H9 (cell line): ENCODE results near the gene STK32C. TPM values are rescaled to one million over a fixed set of nuclear protein-coding genes. Genes with fewer than 3 reads are reported as not detected.
A peak's percentile ranks its signal among the peaks of the same experiment; 100 is the strongest.

Source experiments
- DNase-seq: peaks from one replicate; pipeline ENCODE4 v3.0.0-alpha.2; 2017
- H2AFZ ChIP-seq: one replicate; pipeline ENCODE4 v1.6.1; 2013; ENCODE audit warnings: mild to moderate bottlenecking, low read length, control low read depth, moderate library complexity
- H2AK5ac ChIP-seq: 2 replicates; pipeline ENCODE4 v1.6.1; 2013; ENCODE audit warnings: low read length, control low read depth, mixed read lengths; ENCODE audit not compliant: insufficient read length
- H2BK120ac ChIP-seq: one replicate; pipeline ENCODE4 v1.6.1; 2013; ENCODE audit warnings: low read depth, mild to moderate bottlenecking, low read length, control low read depth, inconsistent platforms; ENCODE audit not compliant: poor library complexity, severe bottlenecking
- H2BK12ac ChIP-seq: 2 replicates; pipeline ENCODE4 v1.6.1; 2013; ENCODE audit warnings: low read length, control low read depth, mixed read lengths, low read depth; ENCODE audit not compliant: insufficient read length
- H2BK15ac ChIP-seq: 2 replicates; pipeline ENCODE4 v1.6.1; 2013; ENCODE audit warnings: low read depth, low read length, control low read depth
- H2BK20ac ChIP-seq: one replicate; pipeline ENCODE4 v1.6.1; 2013; ENCODE audit warnings: low read depth, mild to moderate bottlenecking, low read length, control low read depth, inconsistent platforms; ENCODE audit not compliant: poor library complexity, severe bottlenecking
- H2BK5ac ChIP-seq: 2 replicates; pipeline ENCODE4 v1.6.1; 2013; ENCODE audit warnings: low read length, control low read depth, mixed read lengths; ENCODE audit not compliant: insufficient read length
- H3K14ac ChIP-seq: 2 replicates; pipeline ENCODE4 v1.6.1; 2013; ENCODE audit warnings: low read length, control low read depth; ENCODE audit not compliant: insufficient read depth
- H3K18ac ChIP-seq: 2 replicates; pipeline ENCODE4 v1.6.1; 2013; ENCODE audit warnings: low read depth, mild to moderate bottlenecking, mixed read lengths, low read length, control low read depth; ENCODE audit not compliant: insufficient read length
- H3K23ac ChIP-seq: 2 replicates; pipeline ENCODE4 v1.6.1; 2013; ENCODE audit warnings: low read length, control low read depth, mixed read lengths, low read depth; ENCODE audit not compliant: insufficient read length
- H3K23me2 ChIP-seq: 2 replicates; pipeline ENCODE4 v1.6.1; 2013; ENCODE audit warnings: low read depth, mild to moderate bottlenecking, mixed read lengths, low read length, control low read depth; ENCODE audit not compliant: insufficient read length, poor library complexity, severe bottlenecking
- H3K27ac ChIP-seq: 2 replicates; pipeline ENCODE4 v1.5.1; 2013; ENCODE audit warnings: low read length, control low read depth, mixed read lengths, low read depth; ENCODE audit not compliant: insufficient read length
- H3K27me3 ChIP-seq: 2 replicates; pipeline ENCODE4 v1.6.1; 2013; ENCODE audit warnings: low read length, control low read depth, inconsistent platforms; ENCODE audit not compliant: insufficient read depth
- H3K4ac ChIP-seq: 2 replicates; pipeline ENCODE4 v1.6.1; 2013; ENCODE audit warnings: low read depth, mild to moderate bottlenecking, control low read depth, inconsistent platforms, low read length, moderate library complexity
- H3K4me1 ChIP-seq: 2 replicates; pipeline ENCODE4 v1.6.1; 2013; ENCODE audit warnings: low read length, control low read depth, inconsistent platforms; ENCODE audit not compliant: insufficient read depth
- H3K4me2 ChIP-seq: 2 replicates; pipeline ENCODE4 v1.6.1; 2013; ENCODE audit warnings: low read length, control low read depth, mixed read lengths; ENCODE audit not compliant: insufficient read length, insufficient read depth
- H3K56ac ChIP-seq: 2 replicates; pipeline ENCODE4 v1.6.1; 2013; ENCODE audit warnings: low read depth, mild to moderate bottlenecking, mixed read lengths, low read length, control low read depth; ENCODE audit not compliant: insufficient read length
- H3K79me1 ChIP-seq: 2 replicates; pipeline ENCODE4 v1.6.1; 2013; ENCODE audit warnings: low read depth, mild to moderate bottlenecking, moderate library complexity, low read length, control low read depth, inconsistent platforms; ENCODE audit not compliant: insufficient read depth, poor library complexity, severe bottlenecking
- H3K79me2 ChIP-seq: 2 replicates; pipeline ENCODE4 v1.6.1; 2013; ENCODE audit warnings: low read length, control low read depth, inconsistent platforms; ENCODE audit not compliant: insufficient read depth
- H3K9ac ChIP-seq: 2 replicates; pipeline ENCODE4 v1.6.1; 2013; ENCODE audit warnings: low read length, control low read depth, mixed read lengths; ENCODE audit not compliant: insufficient read length; ENCODE audit errors: extremely low read depth
- H3K9me3 ChIP-seq: one replicate; pipeline ENCODE4 v1.6.1; 2013; ENCODE audit warnings: low read depth, low read length, inconsistent platforms; ENCODE audit not compliant: control insufficient read depth
- H3T11ph ChIP-seq: one replicate; pipeline ENCODE4 v1.6.1; 2013; ENCODE audit warnings: mild to moderate bottlenecking, low read length, control low read depth, inconsistent platforms
- H4K20me1 ChIP-seq: one replicate; pipeline ENCODE4 v1.6.1; 2013; ENCODE audit not compliant: control insufficient read depth, insufficient read length, insufficient read depth
- H4K5ac ChIP-seq: 2 replicates; pipeline ENCODE4 v1.6.1; 2013; ENCODE audit warnings: low read depth, mild to moderate bottlenecking, mixed read lengths, low read length, control low read depth; ENCODE audit not compliant: insufficient read length
- H4K8ac ChIP-seq: replicated peaks from 2 replicates; pipeline ENCODE4 v1.6.1; 2013; ENCODE audit warnings: low read length, control low read depth, mixed read lengths, low read depth; ENCODE audit not compliant: insufficient read length
- H4K91ac ChIP-seq: 2 replicates; pipeline ENCODE4 v1.6.1; 2013; ENCODE audit warnings: low read depth, mild to moderate bottlenecking, moderate library complexity, mixed read lengths, low read length, control low read depth; ENCODE audit not compliant: insufficient read length
- H3K27ac Mint-ChIP-seq, 3 experiments: 2 replicates in 2 of 3; 3 replicates in 1 of 3; pipeline ENCODE4 v1.8.0; 2020 to 2021; ENCODE audit warnings: mixed read lengths in 3 of 3, mild to moderate bottlenecking in 1 of 3, moderate library complexity in 1 of 3
- H3K27me3 Mint-ChIP-seq: 2 replicates; pipeline ENCODE4 v1.8.0; 2021; ENCODE audit warnings: low read depth, mild to moderate bottlenecking, moderate library complexity, mixed read lengths
- H3K36me3 Mint-ChIP-seq, 3 experiments: 2 replicates in 2 of 3; 3 replicates in 1 of 3; pipeline ENCODE4 v1.8.0; 2020 to 2021; ENCODE audit warnings: low read depth in 3 of 3, mixed read lengths in 3 of 3; ENCODE audit not compliant: insufficient read depth in 1 of 3
- H3K4me1 Mint-ChIP-seq, 2 experiments: 2 replicates each; pipeline ENCODE4 v1.8.0; 2020; ENCODE audit warnings: mixed read lengths in 2 of 2
- H3K4me3 Mint-ChIP-seq, 2 experiments: 2 replicates in 1 of 2; 3 replicates in 1 of 2; pipeline ENCODE4 v1.8.0; 2020 to 2021; ENCODE audit warnings: mild to moderate bottlenecking in 2 of 2, mixed read lengths in 2 of 2, moderate library complexity in 1 of 2
- H3K9me3 Mint-ChIP-seq, 2 experiments: 2 replicates in 1 of 2; 3 replicates in 1 of 2; pipeline ENCODE4 v1.8.0; 2020; ENCODE audit warnings: mild to moderate bottlenecking in 2 of 2, mixed read lengths in 2 of 2, moderate library complexity in 1 of 2
- WGBS: extraction: QIAGEN DNeasy Blood & Tissue Kit; methylation state at CpG from one replicate; pipeline ENCODE4 v1.1.7; 2013; ENCODE audit warnings: missing lambda C conversion rate, low lambda C conversion rate, mixed read lengths; ENCODE audit not compliant: insufficient read length; ENCODE audit errors: extremely low coverage; 5-methylcytosine and 5-hydroxymethylcytosine counted together
- total RNA-seq: library from RNA; stranded (reverse); gene quantifications from 2 replicates; pipeline ENCODE4 v1.2.1, GENCODE V29; 2021
- TF ChIP-seq, protein P1 (sequence below): fragments of 200-600 bp; sonication (generic); conservative IDR thresholded peaks from 3 replicates; pipeline ENCODE4 v1.8.0; 2021; ENCODE audit warnings: antibody characterized with exemption, mild to moderate bottlenecking

Gene STK32C
- total RNA-seq, 1 experiment from 2014 or later, result 11.3 TPM

GRCh38 chr10:132328106-132328505, 20.4 kb upstream of the STK32C start:
- peaks cover 7% of the 10 kb centered on the region; the same call in 1 of the 2 replicates for H3K4me1 ChIP-seq
- TF ChIP-seq, protein P1, sequence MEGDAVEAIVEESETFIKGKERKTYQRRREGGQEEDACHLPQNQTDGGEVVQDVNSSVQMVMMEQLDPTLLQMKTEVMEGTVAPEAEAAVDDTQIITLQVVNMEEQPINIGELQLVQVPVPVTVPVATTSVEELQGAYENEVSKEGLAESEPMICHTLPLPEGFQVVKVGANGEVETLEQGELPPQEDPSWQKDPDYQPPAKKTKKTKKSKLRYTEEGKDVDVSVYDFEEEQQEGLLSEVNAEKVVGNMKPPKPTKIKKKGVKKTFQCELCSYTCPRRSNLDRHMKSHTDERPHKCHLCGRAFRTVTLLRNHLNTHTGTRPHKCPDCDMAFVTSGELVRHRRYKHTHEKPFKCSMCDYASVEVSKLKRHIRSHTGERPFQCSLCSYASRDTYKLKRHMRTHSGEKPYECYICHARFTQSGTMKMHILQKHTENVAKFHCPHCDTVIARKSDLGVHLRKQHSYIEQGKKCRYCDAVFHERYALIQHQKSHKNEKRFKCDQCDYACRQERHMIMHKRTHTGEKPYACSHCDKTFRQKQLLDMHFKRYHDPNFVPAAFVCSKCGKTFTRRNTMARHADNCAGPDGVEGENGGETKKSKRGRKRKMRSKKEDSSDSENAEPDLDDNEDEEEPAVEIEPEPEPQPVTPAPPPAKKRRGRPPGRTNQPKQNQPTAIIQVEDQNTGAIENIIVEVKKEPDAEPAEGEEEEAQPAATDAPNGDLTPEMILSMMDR, result no peak
- no peak overlapping the region for H3K4me3 Mint-ChIP-seq

More at GRCh38 chr10:132328106-132328505, 20.4 kb upstream of the STK32C start:
- no peak overlapping the region for H2BK20ac ChIP-seq
- no peak overlapping the region for H3K18ac ChIP-seq
- no peak overlapping the region for H2BK15ac ChIP-seq
- no CpG with 5 or more reads among the region's 9 CpGs for WGBS
- Mint-ChIP-seq H3K27me3 (peaks cover 7% of the 10 kb centered on the region), H3K4me1 (peaks cover 33% of the 10 kb centered on the region in 2 experiments), H3K9me3 (peaks cover 0 to 2% of the 10 kb centered on the region in 2 experiments; a peak in 2 of 5 replicates), H3K27ac (peak overlapping the region in 1 of 3 experiments; percentile 81; a peak in 1 of 7 replicates), H3K36me3 (peaks cover 30 to 60% (median 38%) of the 10 kb centered on the region in 3 experiments)
- no peak overlapping the region for H2BK120ac ChIP-seq
- H3K79me2 ChIP-seq, result peaks cover 11% of the 10 kb centered on the region
- H2BK5ac ChIP-seq, result no peak overlapping the region
- H3K4me2 ChIP-seq, result no peak overlapping the region
- H3K4ac ChIP-seq, result no peak overlapping the region
- no peak overlapping the region for H4K8ac ChIP-seq
- H4K91ac ChIP-seq, result no peak overlapping the region
- no peak overlapping the region for H2BK12ac ChIP-seq
- no peak overlapping the region for H3K27ac ChIP-seq
- H3K56ac ChIP-seq, result no peak overlapping the region
- H3K9me3 ChIP-seq, result no peaks in the 10 kb centered on the region
- H2AK5ac ChIP-seq, result no peak overlapping the region
- no peak overlapping the region for H3T11ph ChIP-seq
- peaks cover 11% of the 10 kb centered on the region for H3K23me2 ChIP-seq
- H4K20me1 ChIP-seq, result peaks cover 4% of the 10 kb centered on the region
- DNase-seq, result no peak
- H4K5ac ChIP-seq, result no peak overlapping the region
- H2AFZ ChIP-seq, result no peak overlapping the region
- H3K27me3 ChIP-seq, result no peaks in the 10 kb centered on the region
- H3K79me1 ChIP-seq, result peaks cover 3% of the 10 kb centered on the region
- no peak overlapping the region for H3K23ac ChIP-seq
- no peak overlapping the region for H3K9ac ChIP-seq
- no peak overlapping the region for H3K14ac ChIP-seq
